ENCODE data around the gene SLC18B1. TPM values are rescaled to one million over a fixed set of nuclear protein-coding genes. Genes with fewer than 3 reads are reported as not detected.

SLC18B1 gene
- polyA plus RNA-seq, 1 experiment: 0.63 TPM

- H3K36me3 ChIP-seq (ENCODE audit: control insufficient read depth, insufficient read depth, low read length): no peaks in the 10 kb centered on the region
- POLR2A ChIA-PET: no interaction called here
- TF ChIP-seq, protein P1, sequence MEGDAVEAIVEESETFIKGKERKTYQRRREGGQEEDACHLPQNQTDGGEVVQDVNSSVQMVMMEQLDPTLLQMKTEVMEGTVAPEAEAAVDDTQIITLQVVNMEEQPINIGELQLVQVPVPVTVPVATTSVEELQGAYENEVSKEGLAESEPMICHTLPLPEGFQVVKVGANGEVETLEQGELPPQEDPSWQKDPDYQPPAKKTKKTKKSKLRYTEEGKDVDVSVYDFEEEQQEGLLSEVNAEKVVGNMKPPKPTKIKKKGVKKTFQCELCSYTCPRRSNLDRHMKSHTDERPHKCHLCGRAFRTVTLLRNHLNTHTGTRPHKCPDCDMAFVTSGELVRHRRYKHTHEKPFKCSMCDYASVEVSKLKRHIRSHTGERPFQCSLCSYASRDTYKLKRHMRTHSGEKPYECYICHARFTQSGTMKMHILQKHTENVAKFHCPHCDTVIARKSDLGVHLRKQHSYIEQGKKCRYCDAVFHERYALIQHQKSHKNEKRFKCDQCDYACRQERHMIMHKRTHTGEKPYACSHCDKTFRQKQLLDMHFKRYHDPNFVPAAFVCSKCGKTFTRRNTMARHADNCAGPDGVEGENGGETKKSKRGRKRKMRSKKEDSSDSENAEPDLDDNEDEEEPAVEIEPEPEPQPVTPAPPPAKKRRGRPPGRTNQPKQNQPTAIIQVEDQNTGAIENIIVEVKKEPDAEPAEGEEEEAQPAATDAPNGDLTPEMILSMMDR (IDR thresholded peaks at IDR 0.05; ENCODE audit: insufficient read depth, low read depth, low read length): no peak
- DNase-seq (ENCODE audit: low read depth): no peak
- no peaks in the 10 kb centered on the region for H3K27me3 ChIP-seq (ENCODE audit: control insufficient read depth, insufficient read depth, low read length)
- CTCF ChIA-PET: interaction anchor here (0.6 to 2.3 kb wide), 3 partner anchors 12 to 16 kb away, joined by 3 to 5 read pairs (median 3); no protein-coding TSS in a partner anchor
- no peak overlapping the region for H3K4me3 ChIP-seq (ENCODE audit: low read depth, low read length)
These were observed 46.2 kb downstream of the SLC18B1 start for GRCh38 chr6:132752255-132752654.

- CTCF ChIA-PET: interaction anchor here (0.6 to 1.1 kb wide), 2 partner anchors 11 to 14 kb away, joined by 3 read pairs; no protein-coding TSS in a partner anchor
- TF ChIP-seq, protein P1 (IDR thresholded peaks at IDR 0.05; ENCODE audit: insufficient read depth, low read depth, low read length): no peak
These were observed 46.6 kb downstream of the SLC18B1 start for GRCh38 chr6:132751828-132752227.

GRCh38 chr6:132751306-132751705, 47.1 kb downstream of the SLC18B1 start:
- no peaks in the 10 kb centered on the region for H3K27me3 ChIP-seq (ENCODE audit: control insufficient read depth, insufficient read depth, low read length)
- no peak for DNase-seq (ENCODE audit: low read depth)
- TF ChIP-seq, protein P1 (IDR thresholded peaks at IDR 0.05; ENCODE audit: insufficient read depth, low read depth, low read length): no peak
- H3K4me3 ChIP-seq (ENCODE audit: low read depth, low read length): no peak overlapping the region
- no peaks in the 10 kb centered on the region for H3K36me3 ChIP-seq (ENCODE audit: control insufficient read depth, insufficient read depth, low read length)
- ChIA-PET CTCF (no interaction called here), POLR2A (no interaction called here)

More at GRCh38 chr6:132751828-132752227, 46.6 kb downstream of the SLC18B1 start:
- no peaks in the 10 kb centered on the region for H3K27me3 ChIP-seq (ENCODE audit: control insufficient read depth, insufficient read depth, low read length)
- DNase-seq (ENCODE audit: low read depth): no peak
- POLR2A ChIA-PET: no interaction called here
- no peak overlapping the region for H3K4me3 ChIP-seq (ENCODE audit: low read depth, low read length)
- H3K36me3 ChIP-seq (ENCODE audit: control insufficient read depth, insufficient read depth, low read length): no peaks in the 10 kb centered on the region

DNA sequence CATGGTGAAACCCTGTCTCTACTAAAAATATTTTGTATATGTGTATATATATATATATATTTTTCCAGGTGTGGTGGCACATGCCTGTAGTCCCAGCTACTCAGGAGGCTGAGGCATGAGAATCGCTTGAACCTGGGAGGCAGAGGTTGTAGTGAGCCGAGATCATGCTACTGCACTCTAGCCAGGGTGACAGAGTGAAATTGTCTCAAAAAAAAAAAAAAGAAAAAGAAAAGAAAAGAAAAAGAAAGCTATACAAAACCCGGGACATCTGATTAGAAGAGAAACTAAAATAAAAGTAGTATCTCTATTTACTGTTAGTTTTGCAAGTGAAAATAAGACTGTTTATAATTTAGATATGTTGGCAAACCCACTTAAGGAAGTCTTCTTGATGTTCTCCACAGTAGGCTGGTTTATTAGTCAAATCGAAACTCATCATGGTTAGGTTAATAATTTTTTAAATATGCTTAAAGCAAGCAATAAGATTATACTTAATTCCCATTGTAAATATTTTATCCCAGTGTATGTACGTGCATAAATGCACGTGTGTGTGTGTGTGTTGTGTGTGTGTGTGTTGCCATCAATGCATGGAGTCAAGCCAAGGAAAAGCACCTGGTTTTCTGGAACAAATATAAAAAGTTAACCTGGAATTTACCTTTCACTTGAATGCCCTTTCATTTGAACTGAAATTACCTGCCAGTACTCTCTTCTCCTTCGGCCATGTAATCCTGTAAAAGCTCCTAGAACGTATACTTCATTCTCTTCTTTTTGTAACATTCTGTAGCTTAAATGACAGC, 47.8 kb downstream of the SLC18B1 start:
- no peak for DNase-seq (ENCODE audit: low read depth)
- TF ChIP-seq, protein P1 (IDR thresholded peaks at IDR 0.05; ENCODE audit: insufficient read depth, low read depth, low read length): no peak
- Histone ChIP-seq H3K4me3 (ENCODE audit: low read depth, low read length) (no peak overlapping the region), H3K36me3 (ENCODE audit: control insufficient read depth, insufficient read depth, low read length) (no peaks in the 10 kb centered on the region), H3K27me3 (ENCODE audit: control insufficient read depth, insufficient read depth, low read length) (no peaks in the 10 kb centered on the region)
- ChIA-PET CTCF (no interaction called here), POLR2A (no interaction called here)

GRCh38 chr6:132749111-132749510, 49.3 kb downstream of the SLC18B1 start:
- H3K4me3 ChIP-seq (ENCODE audit: low read depth, low read length): no peak overlapping the region
- DNase-seq (ENCODE audit: low read depth): no peak
- POLR2A ChIA-PET: no interaction called here
- TF ChIP-seq, protein P1 (IDR thresholded peaks at IDR 0.05; ENCODE audit: insufficient read depth, low read depth, low read length): no peak
- CTCF ChIA-PET: interaction anchor here (1.0 to 1.5 kb wide), 3 partner anchors 9 to 80 kb away, joined by 3 read pairs; no protein-coding TSS in a partner anchor
- H3K36me3 ChIP-seq (ENCODE audit: control insufficient read depth, insufficient read depth, low read length): no peaks in the 10 kb centered on the region
- H3K27me3 ChIP-seq (ENCODE audit: control insufficient read depth, insufficient read depth, low read length): no peaks in the 10 kb centered on the region

Measured in BJ (cell line).